GM12878 (cell line): ENCODE data around the gene HMGN1. TPM values are rescaled to one million over a fixed set of nuclear protein-coding genes. Genes with fewer than 3 reads are reported as not detected.

Experiments used
- BCL11A ChIP-seq: IDR thresholded peaks from 2 replicates; pipeline ENCODE4 v1.6.1; 2011; ENCODE audit warnings: low read depth, low read length
- BHLHE40 ChIP-seq, 2 experiments: fragments of 450-650 bp in 1 of 2; IDR thresholded peaks; 2 replicates each; pipeline ENCODE4 v1.6.1; 2011 to 2017; ENCODE audit warnings: low read depth in 2 of 2, borderline replicate concordance in 1 of 2, improper control_type of control experiment in 1 of 2, low read length in 1 of 2, mild to moderate bottlenecking in 1 of 2
- BMI1 ChIP-seq: fragments of 450-650 bp; IDR thresholded peaks from 2 replicates; pipeline ENCODE4 v1.6.1; 2016; ENCODE audit warnings: mild to moderate bottlenecking, moderate library complexity, borderline replicate concordance
- HDAC6 ChIP-seq: fragments of 200-600 bp; sonication (generic); IDR thresholded peaks from one replicate; pipeline ENCODE4 v1.8.0; 2017; ENCODE audit warnings: antibody characterized with exemption; ENCODE audit not compliant: unreplicated experiment
- IKZF1 ChIP-seq: fragments of 450-650 bp; conservative IDR thresholded peaks from 2 replicates; pipeline ENCODE4 v1.6.1; 2017; ENCODE audit warnings: antibody characterized with exemption, mild to moderate bottlenecking
- MYB ChIP-seq: fragments of 150-350 bp; IDR thresholded peaks from 2 replicates; pipeline ENCODE4 v1.6.1; 2014; ENCODE audit warnings: mild to moderate bottlenecking, low read depth, low read length, borderline replicate concordance
- PAX8 ChIP-seq: fragments of 450-650 bp; IDR thresholded peaks from 2 replicates; pipeline ENCODE4 v1.6.1; 2017; ENCODE audit warnings: mild to moderate bottlenecking, moderate library complexity
- RAD21 ChIP-seq: IDR thresholded peaks from 2 replicates; pipeline ENCODE4 v1.6.1; 2011; ENCODE audit warnings: mild to moderate bottlenecking, low read depth, low read length, moderate library complexity; ENCODE audit not compliant: insufficient read depth
- RUNX3 ChIP-seq: IDR thresholded peaks from 2 replicates; pipeline ENCODE4 v1.6.1; 2012; ENCODE audit warnings: low read length, inconsistent platforms
- SIN3A ChIP-seq: IDR thresholded peaks from 2 replicates; pipeline ENCODE4 v1.6.1; 2012; ENCODE audit warnings: low read depth, low read length, improper control_type of control experiment
- SMAD5 ChIP-seq: IDR thresholded peaks from 2 replicates; pipeline ENCODE4 v1.6.1; 2016; ENCODE audit warnings: antibody characterized with exemption, low read depth
- TAF1 ChIP-seq: IDR thresholded peaks from 2 replicates; pipeline ENCODE4 v1.6.1; 2011; ENCODE audit warnings: mild to moderate bottlenecking, low read depth, low read length, borderline replicate concordance
- WRNIP1 ChIP-seq: IDR thresholded peaks from 2 replicates; pipeline ENCODE4 v1.6.1; 2011; ENCODE audit warnings: low read depth, low read length, improper control_type of control experiment, borderline replicate concordance
- polyA plus RNA-seq, 11 experiments: library from polyadenylated mRNA; depleted of rRNA in 4 of 11; unstranded in 6 of 11; stranded (reverse) in 5 of 11; fragments of >200 nt; fragmentation: Nextera tagmentation in 4 of 11; fragmentation: Illumina TruSeq in 1 of 11; extraction: Ambion mirVana in 4 of 11; extraction: Trizol in 1 of 11; gene quantifications; 1 replicate in 1 of 11; 2 replicates in 10 of 11; pipeline versions ENCODE4 v1.2.1 to v1.2.3, GENCODE V29; 2011 to 2016; ENCODE audit warnings: inconsistent platforms in 2 of 11, missing spikeins in 2 of 11, low read depth in 1 of 11
- total RNA-seq, 4 experiments: library from RNA; depleted of rRNA in 3 of 4; stranded (reverse); fragments of >200 nt in 3 of 4; fragmentation: Illumina TruSeq in 1 of 4; extraction: Trizol in 1 of 4; gene quantifications; 2 replicates each; pipeline versions ENCODE4 v1.2.1 to v1.2.3, GENCODE V29; 2013 to 2021
- TF ChIP-seq, protein P1 (sequence below), 3 experiments: IDR thresholded peaks in 2 of 3; conservative IDR thresholded peaks in 1 of 3; 2 replicates each; pipeline ENCODE4 v1.5.1; 2011; ENCODE audit warnings: low read depth in 3 of 3, low read length in 3 of 3, mild to moderate bottlenecking in 3 of 3, control low read depth in 2 of 3, moderate library complexity in 2 of 3, inconsistent platforms in 1 of 3, mixed read lengths in 1 of 3; ENCODE audit not compliant: control insufficient read depth in 2 of 3, insufficient read depth in 1 of 3; ENCODE audit errors: extremely low read depth in 1 of 3

Gene HMGN1
- total and polyA plus RNA-seq, 10 of the 15 experiments (the other 5 are each of a cell fraction or from before 2014, with no cell fraction given), result 120 to 798 (median 396) TPM

DNA sequence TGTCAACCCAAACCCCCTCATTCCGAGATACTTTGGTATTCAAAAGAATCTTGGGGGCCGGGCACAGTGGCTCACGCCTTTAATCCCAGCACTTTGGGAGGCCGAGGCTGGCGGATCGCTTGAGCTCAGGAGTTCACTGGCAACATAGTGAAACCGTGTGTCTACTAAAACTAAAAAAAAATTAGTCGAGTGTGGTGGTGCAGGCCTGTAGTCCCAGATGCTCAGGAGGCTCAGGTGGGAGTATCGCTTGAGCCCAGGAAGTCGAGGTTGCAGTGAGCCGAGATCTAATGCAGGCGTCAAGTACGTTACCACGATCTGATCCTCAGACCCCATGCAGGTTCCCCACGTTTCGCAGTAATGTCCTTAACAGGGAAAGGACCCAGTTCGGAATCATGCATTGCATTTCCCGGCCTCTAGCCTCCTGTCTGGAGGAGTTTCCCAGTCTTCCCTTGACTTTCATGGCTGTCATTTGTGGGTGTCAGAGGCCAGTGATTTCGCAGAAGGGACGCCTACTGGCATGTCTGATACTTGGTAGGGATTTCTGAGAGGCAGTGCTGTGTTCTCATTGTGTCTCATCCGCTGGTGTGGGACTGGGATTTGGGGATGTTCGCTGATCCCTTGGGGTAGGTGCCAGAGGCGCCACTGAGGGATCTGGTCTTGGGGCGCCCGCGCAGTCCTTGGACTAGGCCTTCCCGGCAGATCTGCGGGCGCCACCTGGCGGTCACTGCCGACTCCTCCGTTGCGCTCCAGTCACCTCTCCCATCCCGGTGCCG, 39.3 kb upstream of the HMGN1 start (continued):
- TF ChIP-seq, protein P1, sequence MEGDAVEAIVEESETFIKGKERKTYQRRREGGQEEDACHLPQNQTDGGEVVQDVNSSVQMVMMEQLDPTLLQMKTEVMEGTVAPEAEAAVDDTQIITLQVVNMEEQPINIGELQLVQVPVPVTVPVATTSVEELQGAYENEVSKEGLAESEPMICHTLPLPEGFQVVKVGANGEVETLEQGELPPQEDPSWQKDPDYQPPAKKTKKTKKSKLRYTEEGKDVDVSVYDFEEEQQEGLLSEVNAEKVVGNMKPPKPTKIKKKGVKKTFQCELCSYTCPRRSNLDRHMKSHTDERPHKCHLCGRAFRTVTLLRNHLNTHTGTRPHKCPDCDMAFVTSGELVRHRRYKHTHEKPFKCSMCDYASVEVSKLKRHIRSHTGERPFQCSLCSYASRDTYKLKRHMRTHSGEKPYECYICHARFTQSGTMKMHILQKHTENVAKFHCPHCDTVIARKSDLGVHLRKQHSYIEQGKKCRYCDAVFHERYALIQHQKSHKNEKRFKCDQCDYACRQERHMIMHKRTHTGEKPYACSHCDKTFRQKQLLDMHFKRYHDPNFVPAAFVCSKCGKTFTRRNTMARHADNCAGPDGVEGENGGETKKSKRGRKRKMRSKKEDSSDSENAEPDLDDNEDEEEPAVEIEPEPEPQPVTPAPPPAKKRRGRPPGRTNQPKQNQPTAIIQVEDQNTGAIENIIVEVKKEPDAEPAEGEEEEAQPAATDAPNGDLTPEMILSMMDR (IDR thresholded peaks at IDR 0.05 in 2 of 3, conservative IDR thresholded peaks at IDR 0.05 in 1 of 3; ENCODE audit: control insufficient read depth in 2 of 3, extremely low read depth in 1 of 3, insufficient read depth in 1 of 3, low read depth in 3 of 3, low read length in 3 of 3), result peak; percentile 86 to 95 (median 90)
- TF ChIP-seq BMI1 (no peak), TAF1 (peak; percentile 56; the same call in 1 of the 2 replicates), IKZF1 (peak; percentile 86), SMAD5 (no peak), PAX8 (no peak), RUNX3 (peak; percentile 30), BCL11A (no peak), MYB (no peak), BHLHE40 (IDR thresholded peaks at IDR 0.05; ENCODE audit: borderline replicate concordance in 1 of 2, low read depth in 2 of 2, low read length in 1 of 2) (no peak), SIN3A (no peak), RAD21 (peak; percentile 76), WRNIP1 (no peak), HDAC6 (no peak)
